ENCODE measurements around the gene HACD2.

HACD2 gene

GRCh38 chr3:123480428-123480827 lies 104.4 kb downstream of the HACD2 start:
- DNase-seq = peak; percentile 12

- DNase-seq = no peak
Observed at GRCh38 chr3:123479891-123480290, 105.0 kb downstream of the HACD2 start.

- DNase-seq = no peak
Observed at GRCh38 chr3:123478314-123478713, 106.5 kb downstream of the HACD2 start.

- no peak for DNase-seq
Observed at GRCh38 chr3:123476967-123477750, 107.7 kb downstream of the HACD2 start.

- no peak for DNase-seq
Observed at GRCh38 chr3:123475786-123476185, 109.1 kb downstream of the HACD2 start.

- no peak for DNase-seq
Observed at GRCh38 chr3:123471106-123471505, 113.7 kb downstream of the HACD2 start.

- no peak for DNase-seq
Observed at GRCh38 chr3:123469323-123469995, 115.4 kb downstream of the HACD2 start.

GRCh38 chr3:123467046-123467445 lies 117.8 kb downstream of the HACD2 start:
- DNase-seq = no peak

GRCh38 chr3:123464211-123464610 lies 120.6 kb downstream of the HACD2 start:
- no peak for DNase-seq

GRCh38 chr3:123459862-123460261 lies 125.0 kb downstream of the HACD2 start:
- DNase-seq = no peak

- no peak for DNase-seq
Observed at GRCh38 chr3:123458255-123458654, 126.6 kb downstream of the HACD2 start.

- no peak for DNase-seq
Observed at GRCh38 chr3:123457841-123458240, 127.0 kb downstream of the HACD2 start.

GRCh38 chr3:123453675-123454074 lies 131.2 kb downstream of the HACD2 start:
- no peak for DNase-seq

- DNase-seq = no peak
Observed at GRCh38 chr3:123451186-123451585, 133.7 kb downstream of the HACD2 start.

GRCh38 chr3:123449997-123450604 lies 134.8 kb downstream of the HACD2 start:
- no peak for DNase-seq

- no peak for DNase-seq
Observed at GRCh38 chr3:123449102-123449996, 135.5 kb downstream of the HACD2 start.

GRCh38 chr3:123448536-123449101 lies 136.2 kb downstream of the HACD2 start, which contains the start of gene ADCY5:
Gene ADCY5 (minus strand): TSS chr3:123449090. CDS start chr3:123448545, 545 bp downstream.
- DNase-seq = peak; percentile 18

GRCh38 chr3:123447749-123448517 lies 136.9 kb downstream of the HACD2 start:
- DNase-seq = peak; percentile 58

GRCh38 chr3:123447416-123447748 lies 137.5 kb downstream of the HACD2 start:
- DNase-seq = no peak

- DNase-seq = no peak
Observed at GRCh38 chr3:123446610-123447109, 138.2 kb downstream of the HACD2 start.

- DNase-seq = no peak
Observed at GRCh38 chr3:123446210-123446609, 138.6 kb downstream of the HACD2 start.

GRCh38 chr3:123445702-123446101 lies 139.2 kb downstream of the HACD2 start:
- no peak for DNase-seq

Measured in hematopoietic multipotent progenitor cell treated with erythropoietin and hydrocortisone succinate and interleukin-3 and kit ligand, for 6 days (in vitro differentiated cells).